H1 (cell line): ENCODE data around the gene DOCK9. TPM values are rescaled to one million over a fixed set of nuclear protein-coding genes. Genes with fewer than 3 reads are reported as not detected.
A peak's percentile ranks its signal among the peaks of the same experiment; 100 is the strongest.

Source experiments
- CTCF ChIA-PET: fragments of 300-600 bp; sonication (Branson Sonifier 250); formaldehyde crosslinking; loops from one replicate; lab custom pipeline; 2021; ENCODE audit not compliant: partially characterized antibody; lab: Charles Lee
- POLR2A ChIA-PET: fragments of 300-600 bp; sonication (Branson Sonifier 250); formaldehyde crosslinking; loops from one replicate; lab custom pipeline; 2021; ENCODE audit warnings: inconsistent platforms; ENCODE audit not compliant: partially characterized antibody; lab: Charles Lee
- DNase-seq, 2 experiments: peaks; one replicate each; pipeline versions ENCODE4 v3.0.0 to v3.0.0-alpha.2; 2010 to 2022; ENCODE audit warnings: low spot score in 2 of 2, low read depth in 1 of 2, mixed read lengths in 1 of 2
- FAIRE-seq: peaks from 2 replicates; lab custom pipeline; 2011; peaks lifted over from hg19 to GRCh38; lab: Jason Lieb, UNC
- H2AFZ ChIP-seq: 2 replicates; pipeline ENCODE4 v1.8.1; 2012; ENCODE audit warnings: low read length, inconsistent platforms
- H2AK5ac ChIP-seq: 2 replicates; pipeline ENCODE4 v1.6.1; 2013; ENCODE audit warnings: low read depth, low read length
- H2BK120ac ChIP-seq: replicated peaks from 2 replicates; pipeline ENCODE3; 2013; ENCODE audit warnings: low read depth, low read length, inconsistent platforms
- H2BK12ac ChIP-seq: 2 replicates; pipeline ENCODE4 v1.6.1; 2013; ENCODE audit warnings: low read depth, low read length
- H2BK15ac ChIP-seq: 2 replicates; pipeline ENCODE4 v1.6.1; 2013; ENCODE audit warnings: low read length
- H2BK20ac ChIP-seq: 2 replicates; pipeline ENCODE4 v1.6.1; 2013; ENCODE audit warnings: low read length
- H2BK5ac ChIP-seq: 2 replicates; pipeline ENCODE4 v1.6.1; 2013; ENCODE audit warnings: low read depth, low read length
- H3K14ac ChIP-seq: 2 replicates; pipeline ENCODE4 v1.6.1; 2013; ENCODE audit warnings: inconsistent platforms; ENCODE audit not compliant: insufficient read length
- H3K18ac ChIP-seq: 2 replicates; pipeline ENCODE4 v1.6.1; 2013; ENCODE audit warnings: low read length; ENCODE audit errors: extremely low read depth
- H3K23ac ChIP-seq: 2 replicates; pipeline ENCODE4 v1.6.1; 2013; ENCODE audit warnings: inconsistent platforms; ENCODE audit not compliant: insufficient read length
- H3K23me2 ChIP-seq: 2 replicates; pipeline ENCODE4 v1.6.1; 2013; ENCODE audit warnings: low read depth, low read length
- H3K27ac ChIP-seq: 2 replicates; pipeline ENCODE4 v1.6.1; 2011; ENCODE audit warnings: low read depth, low read length, inconsistent platforms
- H3K27me3 ChIP-seq, 4 experiments: replicated peaks in 1 of 4; 1 replicate in 1 of 4; 2 replicates in 3 of 4; pipeline versions ENCODE4 v1.6.1 to v1.8.1; 2011 to 2013; ENCODE audit warnings: low read length in 3 of 4, mild to moderate bottlenecking in 3 of 4, inconsistent platforms in 2 of 4, mixed read lengths in 2 of 4, moderate library complexity in 1 of 4; ENCODE audit not compliant: control insufficient read depth in 3 of 4, insufficient read depth in 3 of 4; ENCODE audit errors: extremely low read depth in 1 of 4
- H3K36me3 ChIP-seq, 4 experiments: 2 replicates each; pipeline versions ENCODE4 v1.6.1 to v1.8.1; 2011 to 2013; ENCODE audit warnings: mild to moderate bottlenecking in 4 of 4, low read length in 3 of 4, moderate library complexity in 2 of 4, control low read depth in 1 of 4, inconsistent platforms in 1 of 4; ENCODE audit not compliant: insufficient read depth in 4 of 4, control insufficient read depth in 2 of 4
- H3K4ac ChIP-seq: replicated peaks from 2 replicates; pipeline ENCODE3; 2013; ENCODE audit warnings: low read length, low read depth, mixed read lengths, inconsistent platforms; ENCODE audit not compliant: insufficient read length
- H3K4me1 ChIP-seq, 4 experiments: replicated peaks in 1 of 4; 1 replicate in 1 of 4; 2 replicates in 3 of 4; pipeline versions ENCODE4 v1.6.1 to v1.8.1; 2011 to 2013; ENCODE audit warnings: low read length in 3 of 4, inconsistent platforms in 2 of 4, mixed read lengths in 1 of 4; ENCODE audit not compliant: insufficient read depth in 4 of 4, control insufficient read depth in 3 of 4
- H3K4me2 ChIP-seq, 2 experiments: 2 replicates each; pipeline versions ENCODE4 v1.6.1 to v1.8.1; 2011 to 2013; ENCODE audit warnings: low read depth in 2 of 2, low read length in 2 of 2, control low read depth in 1 of 2, inconsistent platforms in 1 of 2, mild to moderate bottlenecking in 1 of 2; ENCODE audit not compliant: insufficient read depth in 1 of 2
- H3K4me3 ChIP-seq, 4 experiments: fragments of 200-600, 300-600 bp in 1 of 4; sonication (generic), shearing (Covaris generic), sonication (Bioruptor Twin) in 1 of 4; 2 replicates each; pipeline versions ENCODE4 v1.5.1 to v1.8.1; 2011 to 2016; ENCODE audit warnings: low read length in 4 of 4, low read depth in 3 of 4, control low read depth in 2 of 4, inconsistent platforms in 2 of 4, mild to moderate bottlenecking in 2 of 4, mixed read lengths in 1 of 4, moderate library complexity in 1 of 4; ENCODE audit not compliant: insufficient read depth in 2 of 4; ENCODE audit errors: extremely low read depth in 1 of 4
- H3K56ac ChIP-seq: replicated peaks from 2 replicates; pipeline ENCODE3; 2013; ENCODE audit warnings: low read depth, mild to moderate bottlenecking, mixed read lengths, low read length, inconsistent platforms; ENCODE audit not compliant: insufficient read length
- H3K79me1 ChIP-seq: 2 replicates; pipeline ENCODE4 v1.6.1; 2013; ENCODE audit warnings: low read depth, low read length, control low read depth
- H3K79me2 ChIP-seq, 2 experiments: 2 replicates each; pipeline versions ENCODE4 v1.6.1 to v1.8.1; 2012 to 2013; ENCODE audit warnings: low read length in 2 of 2, mild to moderate bottlenecking in 2 of 2, inconsistent platforms in 1 of 2; ENCODE audit not compliant: insufficient read depth in 2 of 2, control insufficient read depth in 1 of 2
- H3K9ac ChIP-seq, 4 experiments: replicated peaks in 1 of 4; 1 replicate in 1 of 4; 2 replicates in 3 of 4; pipeline versions ENCODE4 v1.6.1 to v1.8.1; 2011 to 2013; ENCODE audit warnings: low read depth in 3 of 4, low read length in 3 of 4, control low read depth in 2 of 4, mild to moderate bottlenecking in 2 of 4, moderate library complexity in 2 of 4, inconsistent platforms in 1 of 4; ENCODE audit errors: extremely low read depth in 1 of 4
- H3K9me3 ChIP-seq, 2 experiments: 2 replicates each; pipeline versions ENCODE4 v1.6.1 to v1.8.1; 2012 to 2013; ENCODE audit warnings: mild to moderate bottlenecking in 2 of 2, moderate library complexity in 2 of 2, control low read depth in 1 of 2, inconsistent platforms in 1 of 2, low read depth in 1 of 2, low read length in 1 of 2, mixed read lengths in 1 of 2; ENCODE audit not compliant: insufficient read depth in 2 of 2
- H4K20me1 ChIP-seq, 2 experiments: replicated peaks in 1 of 2; 2 replicates each; pipeline versions ENCODE3 to v1.8.1; 2011 to 2013; ENCODE audit warnings: inconsistent platforms in 2 of 2, low read length in 2 of 2, mild to moderate bottlenecking in 1 of 2; ENCODE audit not compliant: insufficient read depth in 2 of 2, control insufficient read depth in 1 of 2
- H4K5ac ChIP-seq: 2 replicates; pipeline ENCODE4 v1.6.1; 2013; ENCODE audit warnings: low read length, low read depth, mixed read lengths, inconsistent platforms; ENCODE audit not compliant: insufficient read length
- H4K8ac ChIP-seq: 2 replicates; pipeline ENCODE4 v1.8.0; 2013; ENCODE audit warnings: mild to moderate bottlenecking, moderate library complexity, low read length, inconsistent platforms; ENCODE audit not compliant: insufficient read depth; ENCODE audit errors: extremely low read depth
- H4K91ac ChIP-seq: replicated peaks from 2 replicates; pipeline ENCODE3; 2013; ENCODE audit warnings: low read length, mixed read lengths, inconsistent platforms; ENCODE audit not compliant: insufficient read length
- WGBS, 2 experiments: shearing (Covaris generic) in 1 of 2; methylation state at CpG; one replicate each; pipeline versions ENCODE4 v1.1.6 to v1.1.7; 2013 to 2015; ENCODE audit warnings: low lambda C conversion rate in 2 of 2, mixed read lengths in 2 of 2, inconsistent platforms in 1 of 2, low coverage in 1 of 2, missing lambda C conversion rate in 1 of 2; ENCODE audit not compliant: insufficient replicate concordance in 2 of 2, insufficient coverage in 1 of 2, insufficient read length in 1 of 2; ENCODE audit errors: extremely low coverage in 1 of 2, missing lambda C conversion rate in 1 of 2; 5-methylcytosine and 5-hydroxymethylcytosine counted together
- polyA plus RNA-seq, 7 experiments: library from polyadenylated mRNA; depleted of rRNA in 3 of 7; stranded (reverse) in 5 of 7; unstranded in 2 of 7; fragments of >200 nt in 5 of 7; fragments of 200-250 nt in 2 of 7; gene quantifications; 1 replicate in 5 of 7; 2 replicates in 1 of 7; 4 replicates in 1 of 7; pipeline versions ENCODE4 v1.2.1 to v1.2.3, GENCODE V29; 2011 to 2013; ENCODE audit warnings: missing spikeins in 2 of 7, mixed read lengths in 2 of 7
- total RNA-seq: library from RNA; stranded (reverse); fragmentation: NEBNext Ultra II Directional; extraction: Animal tissue kit (Norgen Biotek cat#: 25700); gene quantifications from 2 replicates; pipeline ENCODE4 v1.2.1, GENCODE V29; 2021

Gene DOCK9
- total and polyA plus RNA-seq, 2 of the 8 experiments (the other 6 are each of a cell fraction or from before 2014, with no cell fraction given), result 21.6 to 31.5 TPM

GRCh38 chr13:99013951-99014350 lies 36.1 kb upstream of the DOCK9 start:
- CTCF ChIA-PET, result interaction anchor here (0.6 to 1.7 kb wide), 3 partner anchors 14 to 174 kb away, joined by 4 to 9 read pairs (median 5); no protein-coding TSS in a partner anchor

More at GRCh38 chr13:99013951-99014350, 36.1 kb upstream of the DOCK9 start:
- no peak overlapping the region for H2BK20ac ChIP-seq
- peaks cover 0 to 3% (median 1%) of the 10 kb centered on the region in 4 experiments; a peak in 3 of 7 replicates for H3K4me1 ChIP-seq
- H3K18ac ChIP-seq, result no peak overlapping the region
- no peaks in the 10 kb centered on the region for H3K9me3 ChIP-seq
- POLR2A ChIA-PET, result interaction anchor here (1.0 to 1.2 kb wide), 2 partner anchors 14 to 17 kb away, joined by 3 to 4 read pairs; no protein-coding TSS in a partner anchor
- no peak overlapping the region for H4K5ac ChIP-seq
- no peaks in the 10 kb centered on the region for H3K27me3 ChIP-seq
- H3K14ac ChIP-seq, result no peak overlapping the region
- H4K8ac ChIP-seq, result peak overlapping the region; percentile 71; the same call in 1 of the 2 replicates
- DNase-seq (no peak), FAIRE-seq (no peak)
- no peak overlapping the region for H2BK12ac ChIP-seq
- no peak overlapping the region for H2AK5ac ChIP-seq
- no peaks in the 10 kb centered on the region; the same call in 1 of the 2 replicates for H3K79me1 ChIP-seq
- H2BK5ac ChIP-seq, result no peak overlapping the region
- H2AFZ ChIP-seq, result no peak overlapping the region
- no peaks in the 10 kb centered on the region for H3K23me2 ChIP-seq
- WGBS, 2 experiments, result 90% methylated on average over 6 of the region's 6 CpGs; no CpG with 5 or more reads in 1 of the 2 experiments
- no peaks in the 10 kb centered on the region for H3K79me2 ChIP-seq
- no peak overlapping the region for H3K4ac ChIP-seq
- no peak overlapping the region for H4K91ac ChIP-seq
- H2BK120ac ChIP-seq, result no peak overlapping the region
- no peak overlapping the region for H3K9ac ChIP-seq
- no peaks in the 10 kb centered on the region for H3K36me3 ChIP-seq
- no peak overlapping the region for H3K23ac ChIP-seq
- no peak overlapping the region for H3K27ac ChIP-seq
- no peak overlapping the region for H3K4me3 ChIP-seq
- H3K4me2 ChIP-seq, result no peak overlapping the region
- H4K20me1 ChIP-seq, result no peaks in the 10 kb centered on the region
- no peak overlapping the region for H2BK15ac ChIP-seq
- H3K56ac ChIP-seq, result no peak overlapping the region
